ENCODE results near the gene CXCR4. TPM values are rescaled to one million over a fixed set of nuclear protein-coding genes. Genes with fewer than 3 reads are reported as not detected.

The CXCR4 gene
- total RNA-seq, 2 donors from 2014 or later = 3.6 to 10.5 TPM

GRCh38 chr2:136139631-136140030 lies 21.7 kb upstream of the CXCR4 start:
- no peaks in the 10 kb centered on the region for H3K36me3 ChIP-seq
- no peak overlapping the region for H3K27ac ChIP-seq
- no peak for TF ChIP-seq CTCF (IDR thresholded peaks at IDR 0.05)
- intact Hi-C loops (cut with DNase I) = no loop called here
- H3K9ac ChIP-seq (ENCODE audit: low read depth in 2 of 2, low read length in 2 of 2) = peak overlapping the region in 1 of 2 donors; percentile 6
- H3K4me1 ChIP-seq = no peaks in the 10 kb centered on the region
- H3K27me3 ChIP-seq = no peaks in the 10 kb centered on the region
- H3K9me3 ChIP-seq = no peaks in the 10 kb centered on the region
- no peak overlapping the region for H3K4me3 ChIP-seq
- DNase-seq = no peak

- intact Hi-C loops (cut with DNase I) = no loop called here
- H3K27ac ChIP-seq = no peak overlapping the region
- no peaks in the 10 kb centered on the region for H3K4me1 ChIP-seq
- no peaks in the 10 kb centered on the region for H3K9me3 ChIP-seq
- DNase-seq = no peak
- H3K9ac ChIP-seq (ENCODE audit: low read depth in 2 of 2, low read length in 2 of 2) = no peak overlapping the region
- no peaks in the 10 kb centered on the region for H3K27me3 ChIP-seq
- H3K4me3 ChIP-seq = no peak overlapping the region
- no peak for TF ChIP-seq CTCF (IDR thresholded peaks at IDR 0.05)
- no peaks in the 10 kb centered on the region for H3K36me3 ChIP-seq
These were observed 20.0 kb upstream of the CXCR4 start for GRCh38 chr2:136137982-136138381.

GRCh38 chr2:136136931-136137330 lies 19.0 kb upstream of the CXCR4 start:
- Histone ChIP-seq H3K9me3 (no peaks in the 10 kb centered on the region), H3K27ac (peak overlapping the region; percentile 52), H3K27me3 (no peaks in the 10 kb centered on the region), H3K4me1 (no peaks in the 10 kb centered on the region), H3K9ac (ENCODE audit: low read depth in 2 of 2, low read length in 2 of 2) (no peak overlapping the region), H3K4me3 (no peak overlapping the region), H3K36me3 (no peaks in the 10 kb centered on the region)
- no peak for DNase-seq
- no peak for TF ChIP-seq CTCF (IDR thresholded peaks at IDR 0.05)
- intact Hi-C loops (cut with DNase I) = no loop called here

GRCh38 chr2:136135921-136136906 lies 18.3 kb upstream of the CXCR4 start:
- peak; percentile 20 for DNase-seq
- no peaks in the 10 kb centered on the region for H3K9me3 ChIP-seq
- TF ChIP-seq CTCF (IDR thresholded peaks at IDR 0.05) = no peak
- no peaks in the 10 kb centered on the region for H3K4me1 ChIP-seq
- intact Hi-C loops (cut with DNase I) = no loop called here
- H3K27me3 ChIP-seq = no peaks in the 10 kb centered on the region
- H3K27ac ChIP-seq = peak overlapping the region; percentile 52
- H3K4me3 ChIP-seq = no peak overlapping the region
- H3K9ac ChIP-seq (ENCODE audit: low read depth in 2 of 2, low read length in 2 of 2) = no peak overlapping the region
- no peaks in the 10 kb centered on the region for H3K36me3 ChIP-seq

- no peak overlapping the region for H3K9ac ChIP-seq (ENCODE audit: low read depth in 2 of 2, low read length in 2 of 2)
- peak overlapping the region; percentile 41 for H3K27ac ChIP-seq
These were observed 17.5 kb upstream of the CXCR4 start for GRCh38 chr2:136135462-136135861.

More at GRCh38 chr2:136135462-136135861, 17.5 kb upstream of the CXCR4 start:
- no peaks in the 10 kb centered on the region for H3K9me3 ChIP-seq
- H3K4me3 ChIP-seq = no peak overlapping the region
- H3K27me3 ChIP-seq = no peaks in the 10 kb centered on the region
- DNase-seq = no peak
- H3K36me3 ChIP-seq = no peaks in the 10 kb centered on the region
- H3K4me1 ChIP-seq = no peaks in the 10 kb centered on the region
- TF ChIP-seq CTCF (IDR thresholded peaks at IDR 0.05) = no peak
- intact Hi-C loops (cut with DNase I) = no loop called here

Data from colonic mucosa (tissue), 4 donors.